ENCODE data around the gene GPR142.

Gene GPR142

DNA sequence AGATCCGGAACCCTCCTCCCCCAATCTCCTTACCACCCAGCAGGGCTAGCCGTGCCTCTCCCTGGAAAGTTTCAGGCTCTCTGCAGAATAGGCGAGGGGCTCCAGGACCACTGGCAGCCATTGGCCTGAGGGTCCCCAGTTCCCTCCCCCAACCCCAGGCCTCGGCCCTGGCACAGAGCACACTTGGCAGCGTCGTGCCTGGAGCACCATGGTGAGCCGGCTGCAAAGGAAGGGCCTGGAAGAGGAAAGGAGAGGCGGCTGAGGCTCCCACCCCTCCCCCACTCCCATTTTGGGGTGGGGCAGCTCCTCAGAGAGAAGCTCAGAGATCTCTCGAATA lies 5.3 kb upstream of the GPR142 start:
- H3K9me3 ChIP-seq (ENCODE audit: insufficient read depth, low read depth, low read length): no peaks in the 10 kb centered on the region
- H4K20me1 ChIP-seq (ENCODE audit: insufficient read depth, low read length, poor library complexity, severe bottlenecking): no peaks in the 10 kb centered on the region
- TF ChIP-seq EZH2phosphoT487 (IDR thresholded peaks at IDR 0.05; ENCODE audit: borderline replicate concordance): no peak
- TF ChIP-seq, protein P1, sequence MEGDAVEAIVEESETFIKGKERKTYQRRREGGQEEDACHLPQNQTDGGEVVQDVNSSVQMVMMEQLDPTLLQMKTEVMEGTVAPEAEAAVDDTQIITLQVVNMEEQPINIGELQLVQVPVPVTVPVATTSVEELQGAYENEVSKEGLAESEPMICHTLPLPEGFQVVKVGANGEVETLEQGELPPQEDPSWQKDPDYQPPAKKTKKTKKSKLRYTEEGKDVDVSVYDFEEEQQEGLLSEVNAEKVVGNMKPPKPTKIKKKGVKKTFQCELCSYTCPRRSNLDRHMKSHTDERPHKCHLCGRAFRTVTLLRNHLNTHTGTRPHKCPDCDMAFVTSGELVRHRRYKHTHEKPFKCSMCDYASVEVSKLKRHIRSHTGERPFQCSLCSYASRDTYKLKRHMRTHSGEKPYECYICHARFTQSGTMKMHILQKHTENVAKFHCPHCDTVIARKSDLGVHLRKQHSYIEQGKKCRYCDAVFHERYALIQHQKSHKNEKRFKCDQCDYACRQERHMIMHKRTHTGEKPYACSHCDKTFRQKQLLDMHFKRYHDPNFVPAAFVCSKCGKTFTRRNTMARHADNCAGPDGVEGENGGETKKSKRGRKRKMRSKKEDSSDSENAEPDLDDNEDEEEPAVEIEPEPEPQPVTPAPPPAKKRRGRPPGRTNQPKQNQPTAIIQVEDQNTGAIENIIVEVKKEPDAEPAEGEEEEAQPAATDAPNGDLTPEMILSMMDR (conservative IDR thresholded peaks at IDR 0.05; ENCODE audit: low read length): no peak
- H3K9me2 ChIP-seq (replicated peaks; ENCODE audit: low read depth, low read length): no peaks in the 10 kb centered on the region
- no peak overlapping the region for H3K4me2 ChIP-seq (ENCODE audit: low read depth, low read length, poor library complexity, severe bottlenecking)
- H3K4me3 ChIP-seq (ENCODE audit: low read length, poor library complexity, severe bottlenecking): no peak overlapping the region
- H3K4me1 ChIP-seq (ENCODE audit: insufficient read depth, low read length, poor library complexity, severe bottlenecking): no peaks in the 10 kb centered on the region
- H3K9ac ChIP-seq (ENCODE audit: low read depth, low read length, poor library complexity, severe bottlenecking): no peak overlapping the region
- H3K36me3 ChIP-seq (ENCODE audit: insufficient read depth, low read length): no peaks in the 10 kb centered on the region
- H3F3A ChIP-seq (ENCODE audit: low read depth): no peaks in the 10 kb centered on the region
- H2AFZ ChIP-seq (ENCODE audit: low read length): no peak overlapping the region
- H3K27me3 ChIP-seq (ENCODE audit: insufficient read depth, low read length, poor library complexity, severe bottlenecking): no peaks in the 10 kb centered on the region
- H3K79me2 ChIP-seq (ENCODE audit: insufficient read depth, low read length): no peaks in the 10 kb centered on the region

DNA sequence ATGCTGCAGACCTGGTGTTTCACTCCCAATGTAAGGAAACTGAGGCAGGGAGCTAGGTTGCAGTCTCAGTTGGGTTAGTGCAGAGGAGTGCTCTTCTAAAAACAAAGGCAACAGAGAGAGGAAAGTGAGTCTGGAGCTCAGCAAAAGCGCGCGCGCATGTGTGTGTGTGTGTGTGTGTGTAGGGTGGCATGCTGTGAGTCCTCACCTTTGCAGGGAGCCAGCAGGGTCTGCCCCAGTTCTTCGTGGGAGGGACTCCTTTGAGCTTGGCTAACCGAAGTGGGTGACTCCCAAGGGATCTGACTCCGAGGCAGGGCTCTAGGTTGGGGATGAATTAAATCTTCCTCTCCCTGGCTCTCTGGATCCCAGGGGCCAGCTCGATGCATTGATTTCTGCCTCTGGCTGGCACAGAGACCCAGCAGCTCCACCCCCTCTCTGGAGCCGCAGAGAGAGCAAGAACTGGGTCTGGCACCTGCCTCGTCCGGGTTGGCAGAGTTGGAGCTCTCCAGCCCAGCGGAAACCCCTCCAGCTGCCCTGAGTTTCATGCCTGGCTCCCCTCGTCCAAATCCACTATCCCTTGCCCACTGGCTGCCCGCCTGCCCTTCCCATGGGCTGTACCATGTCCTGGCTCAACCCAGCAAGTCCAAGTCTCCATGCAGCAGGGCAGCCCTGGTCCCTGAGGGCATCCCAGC lies 4.4 kb upstream of the GPR142 start:
- H3K9ac ChIP-seq (ENCODE audit: low read depth, low read length, poor library complexity, severe bottlenecking): no peak overlapping the region
- no peaks in the 10 kb centered on the region for H3K27me3 ChIP-seq (ENCODE audit: insufficient read depth, low read length, poor library complexity, severe bottlenecking)
- H2AFZ ChIP-seq (ENCODE audit: low read length): no peak overlapping the region
- no peaks in the 10 kb centered on the region for H4K20me1 ChIP-seq (ENCODE audit: insufficient read depth, low read length, poor library complexity, severe bottlenecking)
- no peaks in the 10 kb centered on the region for H3F3A ChIP-seq (ENCODE audit: low read depth)
- H3K4me2 ChIP-seq (ENCODE audit: low read depth, low read length, poor library complexity, severe bottlenecking): no peak overlapping the region
- no peaks in the 10 kb centered on the region for H3K4me1 ChIP-seq (ENCODE audit: insufficient read depth, low read length, poor library complexity, severe bottlenecking)
- no peaks in the 10 kb centered on the region for H3K9me2 ChIP-seq (replicated peaks; ENCODE audit: low read depth, low read length)
- no peak overlapping the region for H3K4me3 ChIP-seq (ENCODE audit: low read length, poor library complexity, severe bottlenecking)
- no peaks in the 10 kb centered on the region for H3K9me3 ChIP-seq (ENCODE audit: insufficient read depth, low read depth, low read length)
- H3K79me2 ChIP-seq (ENCODE audit: insufficient read depth, low read length): no peaks in the 10 kb centered on the region
- H3K36me3 ChIP-seq (ENCODE audit: insufficient read depth, low read length): no peaks in the 10 kb centered on the region
- TF ChIP-seq, protein P1 (conservative IDR thresholded peaks at IDR 0.05; ENCODE audit: low read length): no peak
- TF ChIP-seq EZH2phosphoT487 (IDR thresholded peaks at IDR 0.05; ENCODE audit: borderline replicate concordance): no peak

DNA sequence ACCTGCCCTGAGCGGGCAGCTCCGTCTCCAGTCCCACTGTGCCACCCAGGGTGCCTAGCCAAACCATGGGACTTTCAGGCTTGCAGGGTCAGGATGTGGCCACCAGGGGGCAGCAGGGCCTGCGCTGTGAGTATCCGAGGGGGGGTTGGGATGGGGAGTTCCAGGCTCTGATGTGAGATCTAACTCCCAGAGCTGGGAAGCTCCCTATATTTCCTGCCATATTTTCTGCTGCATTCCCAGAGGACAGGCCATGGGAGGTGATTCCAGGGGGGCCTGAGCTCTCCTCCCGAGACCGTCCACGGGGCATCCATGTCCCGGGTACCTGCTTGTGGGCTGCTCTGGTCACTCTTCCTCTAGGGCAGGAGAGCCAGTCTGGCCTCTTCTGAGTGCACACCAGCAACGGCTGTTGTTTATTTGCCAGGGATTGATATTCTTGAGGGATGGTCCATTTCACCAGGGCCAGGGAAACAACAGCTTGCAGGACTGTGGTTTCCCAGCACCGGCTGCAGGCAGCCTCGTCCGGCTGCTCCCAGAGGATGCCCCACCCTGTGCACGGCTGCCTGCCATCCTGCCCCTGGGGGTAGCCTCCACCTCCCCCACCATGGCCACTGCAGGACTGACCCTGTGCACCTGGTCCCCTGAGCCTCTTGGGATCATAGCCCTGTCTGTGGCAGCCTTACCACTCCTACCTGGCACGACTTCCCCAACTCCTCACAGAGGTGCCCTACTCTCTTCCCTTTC lies 1.2 kb downstream of the GPR142 start:
- TF ChIP-seq, protein P1 (conservative IDR thresholded peaks at IDR 0.05; ENCODE audit: low read length): peak; percentile 94
- TF ChIP-seq EZH2phosphoT487 (IDR thresholded peaks at IDR 0.05; ENCODE audit: borderline replicate concordance): no peak
- Histone ChIP-seq H3K9me2 (replicated peaks; ENCODE audit: low read depth, low read length) (no peaks in the 10 kb centered on the region), H2AFZ (ENCODE audit: low read length) (no peak overlapping the region), H3K9ac (ENCODE audit: low read depth, low read length, poor library complexity, severe bottlenecking) (no peak overlapping the region), H3K4me1 (ENCODE audit: insufficient read depth, low read length, poor library complexity, severe bottlenecking) (no peaks in the 10 kb centered on the region), H3K79me2 (ENCODE audit: insufficient read depth, low read length) (no peaks in the 10 kb centered on the region), H4K20me1 (ENCODE audit: insufficient read depth, low read length, poor library complexity, severe bottlenecking) (no peaks in the 10 kb centered on the region), H3K4me3 (ENCODE audit: low read length, poor library complexity, severe bottlenecking) (no peak overlapping the region), H3K9me3 (ENCODE audit: insufficient read depth, low read depth, low read length) (no peaks in the 10 kb centered on the region), H3F3A (ENCODE audit: low read depth) (no peaks in the 10 kb centered on the region), H3K36me3 (ENCODE audit: insufficient read depth, low read length) (no peaks in the 10 kb centered on the region), H3K4me2 (ENCODE audit: low read depth, low read length, poor library complexity, severe bottlenecking) (no peak overlapping the region), H3K27me3 (ENCODE audit: insufficient read depth, low read length, poor library complexity, severe bottlenecking) (no peaks in the 10 kb centered on the region)
